Endothelial cell of umbilical vein (primary cell): Measurements from ENCODE around the gene DNAAF3. TPM values are rescaled to one million over a fixed set of nuclear protein-coding genes. Genes with fewer than 3 reads are reported as not detected.

ENCODE experiments used
- BruUV-seq: library from RNA; stranded (reverse); fragments of 400-500 nt; replicated peaks from 2 replicates; lab custom pipeline; 2021; lab: Mats Ljungman, UMichigan
- CTCF ChIA-PET: fragments of 300-600, 350-600 bp; sonication (Branson Sonifier 250); formaldehyde crosslinking; loops from one replicate; lab custom pipeline; 2021; ENCODE audit warnings: antibody characterized with exemption, inconsistent platforms; lab: Charles Lee
- POLR2A ChIA-PET: fragments of 300-600, 350-600 bp; sonication (Branson Sonifier 250); formaldehyde crosslinking; loops from one replicate; lab custom pipeline; 2021; ENCODE audit warnings: antibody characterized with exemption, inconsistent platforms; lab: Charles Lee
- DNase-seq: peaks from one replicate; pipeline ENCODE4 v3.0.0-alpha.2; 2011; ENCODE audit warnings: low read depth, low spot score
- FAIRE-seq: peaks from 2 replicates; lab custom pipeline; 2011; peaks lifted over from hg19 to GRCh38; lab: Jason Lieb, UNC
- H2AFZ ChIP-seq: 2 replicates; pipeline ENCODE4 v1.6.0; 2012; ENCODE audit warnings: low read depth, low read length, control low read depth, inconsistent platforms
- H3K27ac ChIP-seq: 2 replicates; pipeline ENCODE4 v1.5.1; 2011; ENCODE audit warnings: low read depth, mild to moderate bottlenecking, control low read depth, low read length, moderate library complexity; ENCODE audit not compliant: insufficient read depth
- H3K27me3 ChIP-seq, 2 experiments: 2 replicates each; pipeline versions ENCODE4 v1.6.0 to v1.6.1; 2011; ENCODE audit warnings: low read length in 2 of 2, mixed read lengths in 1 of 2; ENCODE audit not compliant: control insufficient read depth in 2 of 2, insufficient read depth in 2 of 2
- H3K36me3 ChIP-seq, 2 experiments: 2 replicates in 1 of 2; 3 replicates in 1 of 2; pipeline ENCODE4 v1.5.1; 2011; ENCODE audit warnings: low read length in 2 of 2, mild to moderate bottlenecking in 1 of 2, moderate library complexity in 1 of 2; ENCODE audit not compliant: control insufficient read depth in 2 of 2, insufficient read depth in 2 of 2; ENCODE audit errors: extremely low read depth in 1 of 2
- H3K4me1 ChIP-seq: 3 replicates; pipeline ENCODE4 v1.5.1; 2011; ENCODE audit warnings: mild to moderate bottlenecking, low read length; ENCODE audit not compliant: control insufficient read depth, insufficient read depth; ENCODE audit errors: extremely low read depth
- H3K4me2 ChIP-seq: 2 replicates; pipeline ENCODE4 v1.6.1; 2011; ENCODE audit warnings: low read length, control low read depth, mixed read lengths; ENCODE audit not compliant: insufficient read depth
- H3K4me3 ChIP-seq, 3 experiments: fragments of 200-600 bp in 1 of 3; sonication (generic), shearing (Covaris generic) in 1 of 3; replicated peaks in 1 of 3; 2 replicates each; pipeline ENCODE4 v1.5.1; 2011 to 2016; ENCODE audit warnings: control low read depth in 3 of 3, low read length in 3 of 3, mild to moderate bottlenecking in 2 of 3, inconsistent platforms in 1 of 3, low read depth in 1 of 3, moderate library complexity in 1 of 3; ENCODE audit not compliant: insufficient read depth in 1 of 3
- H3K79me2 ChIP-seq: 2 replicates; pipeline ENCODE4 v1.6.0; 2012; ENCODE audit warnings: low read length, inconsistent platforms; ENCODE audit not compliant: control insufficient read depth, insufficient read depth
- H3K9ac ChIP-seq: replicated peaks from 2 replicates; pipeline ENCODE3; 2011; ENCODE audit warnings: low read length, control low read depth; ENCODE audit not compliant: insufficient read depth; ENCODE audit errors: extremely low read depth
- H3K9me1 ChIP-seq: replicated peaks from 3 replicates; pipeline ENCODE4 v1.6.0; 2011; ENCODE audit warnings: mild to moderate bottlenecking, low read length; ENCODE audit not compliant: control insufficient read depth, insufficient read depth; ENCODE audit errors: extremely low read depth
- H3K9me3 ChIP-seq: replicated peaks from 2 replicates; pipeline ENCODE4 v1.5.1; 2012; ENCODE audit warnings: low read length, inconsistent platforms; ENCODE audit not compliant: control insufficient read depth, insufficient read depth
- H4K20me1 ChIP-seq: replicated peaks from 2 replicates; pipeline ENCODE3; 2011; ENCODE audit warnings: mild to moderate bottlenecking, low read length; ENCODE audit not compliant: control insufficient read depth, insufficient read depth; ENCODE audit errors: extremely low read depth
- CTCF ChIP-seq, 2 donors: IDR thresholded peaks; 1 replicate in 1 of 2; 2 replicates in 1 of 2; pipeline ENCODE4 v1.5.1; 2011; ENCODE audit warnings: low read length in 2 of 2, mild to moderate bottlenecking in 2 of 2, moderate library complexity in 2 of 2, control low read depth in 1 of 2, inconsistent platforms in 1 of 2, low read depth in 1 of 2; ENCODE audit not compliant: insufficient read depth in 1 of 2; ENCODE audit errors: extremely low read depth in 1 of 2
- JUN ChIP-seq: IDR thresholded peaks from 2 replicates; pipeline ENCODE4 v1.6.1; 2011; ENCODE audit warnings: borderline replicate concordance, low read depth; ENCODE audit not compliant: insufficient read length, insufficient read depth
- MAX ChIP-seq: IDR thresholded peaks from 2 replicates; pipeline ENCODE4 v1.6.1; 2011; ENCODE audit not compliant: insufficient read depth, insufficient read length
- POLR2A ChIP-seq: IDR thresholded peaks from 2 replicates; pipeline ENCODE4 v1.6.1; 2012; ENCODE audit warnings: low read depth, mild to moderate bottlenecking, control low read depth, low read length
- POLR2AphosphoS5 ChIP-seq: IDR thresholded peaks from 2 replicates; pipeline ENCODE4 v1.6.1; 2012; ENCODE audit warnings: low read depth, mild to moderate bottlenecking, control low read depth, low read length, moderate library complexity; ENCODE audit not compliant: insufficient read depth
- dilution Hi-C: fragments of 300-500 bp; cut with MboI; formaldehyde crosslinking; loops from one replicate; pipeline ENCODE4 v1.15.0; 2019; ENCODE audit warnings: low sequenced_read_pairs; ENCODE audit not compliant: extremely low pct_ligation_motif_present
- intact Hi-C: fragments of 100-400 bp; cut with micrococcal nuclease; formaldehyde crosslinking; loops from one replicate; pipeline ENCODE4 v1.10.0; 2022
- polyA plus RNA-seq, 4 experiments: library from polyadenylated mRNA; depleted of rRNA in 3 of 4; stranded (reverse) in 3 of 4; unstranded in 1 of 4; fragments of >200 nt; gene quantifications; 2 replicates each; pipeline versions ENCODE4 v1.2.1 to v1.2.3, GENCODE V29; 2011 to 2012; ENCODE audit warnings: missing spikeins in 1 of 4
- total RNA-seq: library from RNA; stranded (reverse); gene quantifications from 2 replicates; pipeline ENCODE4 v1.2.3, GENCODE V29; 2021

The DNAAF3 gene
- total and polyA plus RNA-seq, 2 donors (not counting 3 experiments of a cell fraction or from before 2014, with no cell fraction given) = 0.62 to 0.75 TPM

GRCh38 chr19:55119053-55119452 is 47.4 kb downstream of the DNAAF3 start:
- DNase-seq (no peak), FAIRE-seq (no peak)
- peaks cover 30% of the 10 kb centered on the region for H3K79me2 ChIP-seq
- no peak for TF ChIP-seq POLR2A
- TF ChIP-seq JUN = no peak
- TF ChIP-seq MAX = no peak
- no peak for TF ChIP-seq CTCF (IDR thresholded peaks at IDR 0.05; ENCODE audit: extremely low read depth in 1 of 2, insufficient read depth in 1 of 2, low read depth in 1 of 2, low read length in 2 of 2)
- TF ChIP-seq POLR2AphosphoS5 = no peak
- no peaks in the 10 kb centered on the region for H3K9me1 ChIP-seq
- H3K9ac ChIP-seq = no peak overlapping the region
- ChIA-PET POLR2A (no interaction called here), CTCF (interaction anchor here (1.0 to 4.8 kb wide), 2 partner anchors 31 to 42 kb away, joined by 3 to 38 read pairs; no protein-coding TSS in a partner anchor)
- no peak overlapping the region for H3K4me2 ChIP-seq
- H3K4me1 ChIP-seq = peaks cover 20% of the 10 kb centered on the region
- peaks cover 0 to 3% of the 10 kb centered on the region in 2 experiments for H3K27me3 ChIP-seq
- BruUV-seq = no TSS peak
- no peak overlapping the region for H3K27ac ChIP-seq
- no peaks in the 10 kb centered on the region for H3K9me3 ChIP-seq
- no peak overlapping the region for H3K4me3 ChIP-seq
- H2AFZ ChIP-seq = no peak overlapping the region
- dilution Hi-C loops = no loop called here
- no peaks in the 10 kb centered on the region for H3K36me3 ChIP-seq
- intact Hi-C loops = loop anchor here (5.0 kb wide), 1 partner anchor 657 kb away; the partner anchor contains the start of gene LENG9
- no peaks in the 10 kb centered on the region for H4K20me1 ChIP-seq
